GM08714 (cell line): Measurements from ENCODE around the gene MTHFS.
"Not testable (repeated sequence)": the region's sequence is repeated elsewhere in the genome, so short reads cannot be mapped to it uniquely, and the experiment has no call there.

Experiments used
- H3K4me3 ChIP-seq: fragments of 200-500 bp; sonication (Bioruptor generic); 2 replicates; pipeline ENCODE4 v1.5.1; 2014; ENCODE audit warnings: mild to moderate bottlenecking, low read length, inconsistent platforms
- ZNF274 ChIP-seq: IDR thresholded peaks from 2 replicates; pipeline ENCODE4 v1.6.1; 2012; ENCODE audit warnings: mild to moderate bottlenecking, low read depth, low read length

The MTHFS gene

GRCh38 chr15:79896634-79897379, at the start of gene MTHFS:
MTHFS (minus strand) TSS chr15:79897014; CDS start chr15:79896988, 26 bp downstream.
- no peak for TF ChIP-seq ZNF274
- peak within 1 kb of the TSS; percentile 84 for H3K4me3 ChIP-seq

GRCh38 chr15:79944622-79945021, 47.8 kb upstream of the MTHFS start:
- H3K4me3 ChIP-seq, result no peak overlapping the region
- TF ChIP-seq ZNF274, result no peak

GRCh38 chr15:79943820-79944219, 47.0 kb upstream of the MTHFS start:
- TF ChIP-seq ZNF274, result no peak
- no peak overlapping the region for H3K4me3 ChIP-seq

- no peak for TF ChIP-seq ZNF274
- H3K4me3 ChIP-seq, result no peak overlapping the region
These were observed 46.1 kb upstream of the MTHFS start for GRCh38 chr15:79942741-79943481.

GRCh38 chr15:79939399-79939798, 42.6 kb upstream of the MTHFS start:
- TF ChIP-seq ZNF274, result no peak
- H3K4me3 ChIP-seq, result no peak overlapping the region

- no peak overlapping the region for H3K4me3 ChIP-seq
- no peak for TF ChIP-seq ZNF274
These were observed 41.3 kb upstream of the MTHFS start for GRCh38 chr15:79938143-79938542.

GRCh38 chr15:79935556-79936201, 38.9 kb upstream of the MTHFS start:
- not testable (repeated sequence) for H3K4me3 ChIP-seq

- no peak for TF ChIP-seq ZNF274
- no peak overlapping the region for H3K4me3 ChIP-seq
These were observed 36.4 kb upstream of the MTHFS start for GRCh38 chr15:79933231-79933630.

GRCh38 chr15:79932447-79932846, 35.6 kb upstream of the MTHFS start:
- H3K4me3 ChIP-seq, result no peak overlapping the region

GRCh38 chr15:79930516-79930915, 33.7 kb upstream of the MTHFS start:
- no peak for TF ChIP-seq ZNF274
- H3K4me3 ChIP-seq, result no peak overlapping the region

More at GRCh38 chr15:79932447-79932846, 35.6 kb upstream of the MTHFS start:
- no peak for TF ChIP-seq ZNF274

- no peak overlapping the region for H3K4me3 ChIP-seq
These were observed 32.6 kb upstream of the MTHFS start for GRCh38 chr15:79929412-79929811.

GRCh38 chr15:79926116-79926515, 29.3 kb upstream of the MTHFS start:
- H3K4me3 ChIP-seq, result not testable (repeated sequence)

More at GRCh38 chr15:79929412-79929811, 32.6 kb upstream of the MTHFS start:
- TF ChIP-seq ZNF274, result no peak

GRCh38 chr15:79924379-79924778, 27.6 kb upstream of the MTHFS start:
- H3K4me3 ChIP-seq, result peak overlapping the region; percentile 71
- TF ChIP-seq ZNF274, result no peak

GRCh38 chr15:79923515-79924169, 26.8 kb upstream of the MTHFS start:
- TF ChIP-seq ZNF274, result no peak
- peak overlapping the region; percentile 86 for H3K4me3 ChIP-seq
